NCI-H748 treated with DMSO at 0.1 percent for 48 hours (cell line): ENCODE measurements around the gene AIPL1.

ENCODE experiments used
- DNase-seq: peaks from one replicate; lab custom pipeline; 2025; lab: John Stamatoyannopoulos, UW

Gene AIPL1

GRCh38 chr17:6465206-6466003, 30.5 kb upstream of the AIPL1 start:
- no peak for DNase-seq

DNA sequence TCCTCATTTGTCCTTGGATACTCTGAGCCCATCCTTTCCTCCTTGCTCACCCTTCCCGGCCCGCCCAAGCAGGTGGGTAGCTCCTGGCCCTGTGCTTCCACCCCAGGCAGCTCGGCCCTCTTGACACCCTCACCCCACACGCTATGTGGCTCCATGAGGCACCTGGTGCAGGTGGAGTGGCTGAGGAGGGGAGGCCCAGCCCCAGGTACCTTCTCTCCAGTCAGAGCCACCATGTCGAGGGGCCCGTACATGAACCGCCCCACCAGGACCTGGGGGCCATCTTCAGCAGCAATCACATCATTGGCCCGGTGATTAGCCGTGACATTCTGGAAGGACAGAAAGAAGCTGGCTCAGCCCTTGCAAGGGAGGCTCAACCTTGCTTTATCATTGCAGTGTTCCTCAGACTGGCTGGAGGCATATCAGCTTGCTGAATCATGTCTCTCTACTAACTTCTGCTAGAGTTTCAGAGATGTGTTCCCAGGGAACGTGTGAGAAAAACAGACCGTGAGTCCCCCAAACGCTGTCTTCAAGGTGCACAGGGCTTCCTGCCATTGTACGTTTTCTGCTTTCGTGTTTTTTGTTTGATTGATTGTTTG, 29.6 kb upstream of the AIPL1 start:
- DNase-seq, result no peak

DNA sequence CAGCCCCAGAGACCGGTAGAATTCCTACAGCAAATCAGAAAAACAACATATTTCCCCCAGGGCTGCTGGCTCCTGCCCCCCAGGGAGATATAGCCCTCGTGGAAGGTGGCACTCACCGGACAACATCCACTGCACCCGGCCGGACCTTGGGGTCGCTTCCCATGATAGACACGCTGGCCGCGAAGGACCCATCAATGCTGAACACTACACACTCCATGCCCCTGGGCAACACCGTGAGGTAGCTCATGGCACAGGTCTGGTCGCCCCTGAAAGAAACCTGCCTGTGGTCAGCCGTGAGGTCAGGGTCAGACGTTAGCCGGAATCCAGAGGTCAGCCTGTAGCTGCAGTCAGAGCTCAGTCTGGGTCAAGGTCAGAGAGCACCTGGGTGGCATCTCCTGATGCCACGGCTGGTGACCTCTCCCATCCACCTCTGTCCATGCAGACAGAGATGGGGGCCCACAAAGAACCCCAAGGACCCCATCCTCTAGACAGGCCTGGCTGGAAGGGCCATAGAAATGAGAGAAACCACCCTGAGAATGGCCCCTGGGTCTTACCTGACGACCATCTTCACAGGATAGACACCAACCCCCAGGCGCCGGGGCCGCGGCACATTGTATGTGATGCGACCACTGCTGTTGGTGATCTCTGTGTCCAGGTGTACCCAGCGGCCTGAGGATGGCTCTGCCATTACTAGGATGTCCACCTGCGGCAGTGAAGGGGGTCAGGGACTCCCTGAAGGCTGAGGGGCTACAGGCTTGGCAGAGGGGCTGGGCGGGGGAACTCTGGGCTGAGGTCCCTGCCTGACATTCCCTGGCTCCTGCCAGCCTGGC, 28.9 kb upstream of the AIPL1 start:
- no peak for DNase-seq

DNA sequence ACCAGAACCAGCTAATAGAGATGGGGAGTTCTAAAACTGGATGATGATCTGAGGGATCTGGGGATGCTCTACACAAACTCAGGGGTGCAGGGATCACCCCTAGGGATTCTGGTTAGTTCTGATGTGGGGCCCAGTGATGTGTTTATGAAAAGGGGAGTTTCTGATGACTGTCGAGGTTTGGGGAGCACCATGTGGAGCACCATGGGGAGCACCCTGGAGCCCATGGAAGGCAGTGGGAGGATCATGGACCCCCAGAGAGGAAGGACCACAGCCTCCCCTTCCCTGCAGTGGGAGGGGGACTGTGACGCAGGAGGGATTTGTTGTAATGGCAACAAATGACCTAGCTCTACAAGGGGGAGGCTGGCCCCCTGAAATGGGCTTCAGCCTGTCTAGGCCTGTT, 27.8 kb upstream of the AIPL1 start:
- DNase-seq, result no peak

DNA sequence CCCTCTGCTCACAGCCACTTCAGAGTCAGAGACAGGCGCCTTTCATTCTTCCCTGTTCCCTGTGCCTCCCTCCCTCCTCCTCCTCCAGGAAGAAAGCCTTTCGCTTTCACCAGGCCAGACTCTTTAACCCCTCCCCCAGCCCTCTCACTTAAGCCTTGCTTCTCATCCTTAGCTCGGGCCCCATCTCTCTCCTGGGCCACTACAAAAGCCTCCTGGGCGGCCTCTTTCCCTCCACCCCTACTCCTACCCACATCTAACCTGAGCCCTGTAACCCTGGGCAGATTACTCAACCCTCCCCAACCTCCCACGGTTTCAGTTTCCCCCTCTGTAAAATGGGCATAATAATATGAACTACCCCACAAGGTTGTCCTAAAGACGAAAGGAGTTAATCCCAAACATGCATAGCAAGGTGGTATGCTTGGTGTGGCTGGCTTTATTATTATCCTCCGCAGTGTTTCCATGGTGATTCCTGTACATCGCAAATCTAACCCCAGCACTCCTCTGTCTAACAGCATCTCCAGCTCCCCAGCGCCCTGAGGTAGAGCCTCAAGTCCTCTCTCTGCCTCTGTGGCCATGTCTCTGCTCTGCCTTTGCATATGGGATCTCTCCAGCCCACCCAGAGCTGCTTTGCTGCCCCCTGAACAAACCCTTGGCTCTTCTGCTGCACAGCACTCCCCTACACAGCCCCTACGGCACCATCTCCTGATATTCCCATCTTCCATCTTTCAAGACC, 27.0 kb upstream of the AIPL1 start:
- DNase-seq, result no peak

- no peak for DNase-seq
Observed at GRCh38 chr17:6461246-6461645, 26.3 kb upstream of the AIPL1 start.

DNA sequence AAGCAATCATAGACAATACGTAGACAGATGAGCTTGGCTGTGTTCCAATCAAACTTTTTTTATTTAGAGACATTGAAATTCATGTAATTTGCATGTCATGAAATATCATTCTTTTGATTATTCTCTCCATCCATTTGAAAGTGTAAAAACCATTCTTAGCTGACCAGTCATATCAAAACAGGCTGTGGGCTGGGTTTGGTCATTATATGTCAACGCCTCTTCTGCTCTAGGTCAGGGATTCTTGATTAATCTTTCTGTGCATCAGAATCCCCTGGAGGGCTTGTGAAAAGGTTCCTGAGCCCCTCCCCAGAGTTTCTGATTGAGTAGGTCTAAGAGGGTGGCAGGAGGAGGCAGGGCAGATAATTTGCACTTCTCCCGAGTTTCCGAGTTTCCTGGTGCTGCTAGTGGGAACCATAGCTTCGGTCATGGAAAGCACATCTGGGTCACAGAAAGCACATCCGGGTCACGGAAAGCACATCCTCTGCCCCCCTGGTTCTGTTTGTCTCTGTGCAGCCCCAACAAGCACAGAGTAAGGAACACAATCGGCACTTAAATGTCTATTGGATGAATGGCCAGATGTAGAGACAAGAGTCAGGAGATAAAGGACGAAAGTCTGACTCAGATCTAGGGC, 25.7 kb upstream of the AIPL1 start:
- no peak for DNase-seq

DNA sequence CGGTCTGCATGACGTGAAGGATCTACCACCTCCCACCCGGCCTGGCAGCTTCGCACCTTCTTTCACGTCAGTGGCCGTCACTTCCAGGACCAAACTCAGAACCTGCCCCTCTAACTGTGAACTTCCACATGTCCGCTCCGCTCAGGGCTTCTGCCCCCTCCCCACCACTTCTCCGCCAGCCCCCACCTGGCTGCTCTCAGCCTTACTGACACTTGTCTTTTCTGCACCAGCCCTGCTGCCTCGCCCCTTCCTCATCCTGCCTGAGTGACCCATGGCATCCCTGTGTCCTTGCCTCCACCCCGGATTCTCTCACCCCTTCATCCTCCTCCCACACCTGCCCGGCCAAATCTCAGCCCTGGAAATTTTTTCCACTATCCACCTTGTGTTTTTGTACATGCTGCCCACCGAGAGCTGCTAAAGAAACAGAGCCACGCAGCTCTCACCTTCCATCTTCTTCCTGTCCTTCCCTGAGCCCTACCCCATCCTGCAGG, 23.6 kb upstream of the AIPL1 start:
- no peak for DNase-seq

DNA sequence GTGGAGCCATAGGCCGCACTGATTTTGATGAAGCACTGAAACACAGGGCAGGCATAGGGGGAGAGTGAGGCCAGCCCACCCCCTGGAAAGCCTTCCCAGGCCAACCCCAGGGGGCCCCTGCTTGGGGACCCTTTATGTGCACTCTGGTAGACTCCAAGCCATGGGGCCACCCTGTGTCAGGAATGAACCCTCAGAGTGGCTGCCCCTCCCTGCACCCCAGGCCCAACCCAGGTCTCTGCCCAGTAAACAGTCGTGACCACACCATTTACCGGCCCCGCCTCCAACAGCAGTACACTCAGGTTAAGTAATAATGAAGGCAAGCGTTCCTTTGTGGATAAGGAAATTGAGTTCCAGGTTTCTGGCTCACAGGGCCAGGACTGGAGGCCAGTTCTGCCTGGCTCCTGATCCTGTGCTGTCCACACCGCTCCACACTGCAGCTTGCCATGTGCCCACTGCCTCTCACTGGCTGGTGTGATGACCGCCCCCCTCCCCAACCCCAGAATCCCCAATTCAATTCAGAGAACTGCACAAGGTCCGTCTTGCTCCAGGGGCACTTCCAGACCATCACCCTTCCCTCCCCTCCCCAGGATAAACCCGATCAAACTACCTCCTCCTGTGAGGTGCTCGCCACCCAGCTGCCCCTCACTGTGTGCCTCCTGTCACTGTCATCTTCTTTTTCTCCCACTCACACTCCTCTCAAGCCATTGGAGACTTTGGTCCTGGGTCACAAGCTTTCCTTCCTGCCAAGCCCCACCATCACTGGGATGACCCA, 23.0 kb upstream of the AIPL1 start:
- no peak for DNase-seq

- DNase-seq, result no peak
Observed at GRCh38 chr17:6456914-6457687, 22.2 kb upstream of the AIPL1 start.

GRCh38 chr17:6456321-6456720, 21.4 kb upstream of the AIPL1 start:
- no peak for DNase-seq

GRCh38 chr17:6455321-6455705, 20.4 kb upstream of the AIPL1 start:
- no peak for DNase-seq

DNA sequence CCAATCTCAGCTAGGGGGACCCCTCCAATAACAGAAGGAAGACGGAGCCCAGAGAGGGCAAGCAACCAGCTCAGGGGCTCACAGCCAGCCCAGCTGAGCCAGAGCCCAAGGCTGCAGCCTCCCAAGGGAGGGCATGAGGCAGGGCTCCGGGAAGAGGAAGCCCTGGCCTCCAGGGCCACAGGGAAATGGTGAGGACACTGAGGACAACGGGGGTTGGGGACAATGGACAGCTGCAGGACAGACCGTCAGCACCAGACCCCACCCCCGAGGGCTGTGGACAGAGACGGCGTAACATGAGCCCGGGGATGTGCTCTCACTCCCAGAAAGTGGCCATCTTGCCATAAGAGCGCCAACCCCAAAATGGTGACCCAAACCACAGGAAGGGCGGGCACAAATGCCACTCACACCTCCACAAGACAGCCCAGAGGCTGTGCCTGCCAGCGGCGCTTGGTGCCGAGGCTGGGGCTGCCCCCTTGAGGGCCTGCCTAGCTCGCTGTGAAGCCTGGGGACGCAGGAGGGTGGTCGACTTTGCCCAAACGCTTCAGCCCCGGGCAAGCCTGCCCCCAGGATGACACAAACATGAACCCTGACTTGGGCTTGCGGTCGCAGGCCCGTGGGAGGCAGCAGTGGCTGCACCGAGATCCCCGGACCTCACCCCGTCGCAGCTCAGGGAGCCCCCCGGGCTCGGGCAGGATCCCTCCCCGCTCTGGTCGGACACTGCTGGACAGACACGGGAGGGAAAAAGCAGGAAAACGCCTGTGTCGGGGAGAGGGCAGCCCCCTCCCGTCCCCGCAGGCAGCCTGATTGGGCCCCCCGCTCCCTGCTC, 19.8 kb upstream of the AIPL1 start:
- DNase-seq, result no peak

DNA sequence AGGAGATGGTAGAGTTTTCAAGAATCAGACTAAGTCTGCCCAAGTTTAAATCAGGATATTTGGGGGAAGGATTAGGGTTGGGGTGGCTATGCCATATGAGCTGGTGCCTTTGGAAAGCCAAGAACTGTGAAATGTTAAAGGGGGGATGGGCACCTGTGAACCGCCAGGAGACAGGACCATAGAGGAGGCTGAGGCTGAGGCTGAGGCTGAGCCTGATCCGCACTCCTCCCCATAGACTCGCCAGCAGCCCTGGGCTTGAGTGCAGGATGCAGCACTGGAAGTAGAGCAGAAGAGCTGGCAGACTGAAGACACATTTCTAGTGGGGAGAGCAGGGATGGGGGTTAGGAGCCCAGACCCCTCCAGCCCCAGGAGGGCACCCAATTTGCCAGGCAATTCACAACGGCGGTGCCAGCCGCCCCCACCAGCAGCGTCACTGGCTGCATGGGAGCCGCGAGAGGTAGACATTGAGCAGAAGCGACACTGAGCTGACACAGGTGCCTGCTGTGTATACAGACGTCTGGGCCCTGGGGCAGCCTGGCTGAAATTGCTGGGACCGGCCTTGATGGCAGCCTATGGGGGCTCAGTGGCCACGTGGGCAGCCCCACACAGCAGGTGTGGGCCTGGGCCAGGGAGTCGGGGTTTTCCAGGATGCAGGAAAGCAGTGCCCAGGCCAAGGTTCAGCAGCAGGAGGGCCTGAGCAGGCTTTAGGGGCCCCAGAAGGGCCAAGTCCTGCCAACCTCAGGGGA, 18.5 kb upstream of the AIPL1 start:
- no peak for DNase-seq

DNA sequence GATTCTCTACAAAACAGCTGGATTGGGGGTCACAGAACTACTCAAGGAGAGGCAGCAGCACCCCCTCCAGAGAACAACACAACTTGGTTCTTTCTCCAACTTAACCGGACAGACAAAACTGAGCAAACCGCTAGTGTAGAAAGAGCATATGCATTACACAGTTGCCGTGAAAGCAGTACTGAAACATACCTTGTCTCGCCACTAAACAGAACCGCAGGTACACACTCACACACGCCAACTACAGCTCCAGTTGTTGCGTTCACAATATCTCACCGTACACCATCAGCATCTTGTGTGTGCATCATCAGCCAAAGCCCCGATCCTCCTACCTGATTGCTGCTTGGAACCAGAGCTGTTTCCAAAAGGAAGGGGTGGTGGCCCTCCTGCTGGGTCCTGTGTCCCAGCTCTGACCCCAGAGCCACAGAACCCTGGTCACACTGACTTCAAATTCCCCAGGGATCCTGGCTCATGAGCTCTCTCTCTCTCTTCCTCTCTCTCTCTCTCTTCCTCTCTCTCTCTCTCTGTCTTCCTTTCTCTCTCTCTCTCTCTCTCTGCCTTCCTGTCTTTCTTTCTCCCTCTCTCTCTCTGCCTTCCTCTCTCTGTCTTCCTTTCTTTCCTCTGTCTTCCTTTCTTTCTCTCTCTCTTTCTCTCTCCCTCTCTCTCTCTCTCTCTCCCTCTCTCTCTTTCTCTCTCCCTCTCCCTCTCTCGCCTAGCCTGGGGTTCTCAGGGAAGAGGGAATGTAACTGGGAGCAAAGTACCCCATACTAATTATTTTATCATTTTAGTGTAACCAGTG, 17.7 kb upstream of the AIPL1 start:
- DNase-seq, result no peak

DNA sequence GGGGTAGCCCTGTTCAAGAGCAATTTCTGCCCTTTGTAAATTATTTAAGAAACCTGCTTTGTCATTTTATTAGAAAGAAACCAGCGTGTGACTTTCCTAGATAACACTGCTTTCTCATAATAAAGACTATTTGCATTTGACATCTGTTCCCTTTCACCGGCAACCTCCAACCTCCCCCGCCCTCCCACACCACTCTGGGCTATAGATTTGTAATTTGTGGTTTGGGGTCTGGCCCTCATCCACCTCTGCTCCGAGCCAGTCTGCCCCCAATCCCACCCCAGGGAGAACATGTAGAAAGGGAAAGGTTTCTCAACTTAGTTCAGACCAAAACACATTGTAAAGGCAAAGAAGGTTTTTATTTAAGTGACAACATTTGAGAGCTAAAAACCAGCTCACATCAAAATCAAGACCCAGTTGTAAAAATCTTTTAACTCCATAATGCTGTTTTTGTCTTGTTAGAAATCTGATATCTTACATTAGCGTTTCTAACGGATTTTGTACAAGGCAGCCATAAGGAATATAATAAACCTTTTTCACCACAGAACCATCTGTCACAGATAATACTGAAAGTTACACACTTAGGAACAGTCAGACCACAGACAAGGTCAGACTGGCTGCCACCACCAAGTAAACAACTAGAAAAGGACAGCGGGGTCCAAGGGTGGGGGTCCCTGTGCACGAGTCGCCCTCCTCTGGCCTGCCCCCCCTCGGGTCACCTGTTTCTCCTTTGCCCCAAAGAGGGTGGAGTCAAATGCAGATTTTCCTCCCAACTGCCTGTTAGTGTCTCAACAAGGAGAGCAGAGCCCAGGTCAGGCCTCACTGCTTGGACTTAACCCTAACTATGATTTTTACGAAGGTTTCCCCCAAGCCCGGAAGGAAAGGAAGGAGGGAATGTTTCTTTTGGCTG, 16.3 kb upstream of the AIPL1 start:
- no peak for DNase-seq

DNA sequence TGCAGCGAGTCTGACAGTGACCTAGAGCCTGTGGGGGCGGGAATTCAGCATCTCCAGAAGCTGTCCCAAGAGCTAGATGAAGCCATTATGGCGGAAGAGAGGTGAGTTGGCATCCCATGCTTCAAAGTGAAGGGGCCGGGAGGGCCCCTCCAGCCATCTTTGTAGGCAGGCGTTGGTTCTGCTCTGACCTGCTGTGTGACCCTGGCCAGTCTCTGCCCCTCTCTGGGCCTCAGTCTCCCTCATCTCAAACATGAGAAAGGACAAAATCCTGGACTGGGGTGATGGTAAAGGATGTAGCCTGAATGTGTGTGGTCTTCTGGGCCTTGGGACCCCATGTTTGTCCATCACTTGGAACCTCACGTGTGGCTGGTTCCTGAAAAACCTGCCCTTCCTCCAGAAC, 14.4 kb upstream of the AIPL1 start:
- no peak for DNase-seq
